HG03439 (cell line): ENCODE measurements around the gene PIK3R5.
A peak's percentile ranks its signal among the peaks of the same experiment; 100 is the strongest.

Experiments used
- ATAC-seq: cut with Tn5 transposase; IDR thresholded peaks from one replicate; pipeline ENCODE4 v1.9.1; 2021; ENCODE audit warnings: mild to moderate bottlenecking, moderate library complexity; ENCODE audit not compliant: unreplicated experiment

Gene PIK3R5

DNA sequence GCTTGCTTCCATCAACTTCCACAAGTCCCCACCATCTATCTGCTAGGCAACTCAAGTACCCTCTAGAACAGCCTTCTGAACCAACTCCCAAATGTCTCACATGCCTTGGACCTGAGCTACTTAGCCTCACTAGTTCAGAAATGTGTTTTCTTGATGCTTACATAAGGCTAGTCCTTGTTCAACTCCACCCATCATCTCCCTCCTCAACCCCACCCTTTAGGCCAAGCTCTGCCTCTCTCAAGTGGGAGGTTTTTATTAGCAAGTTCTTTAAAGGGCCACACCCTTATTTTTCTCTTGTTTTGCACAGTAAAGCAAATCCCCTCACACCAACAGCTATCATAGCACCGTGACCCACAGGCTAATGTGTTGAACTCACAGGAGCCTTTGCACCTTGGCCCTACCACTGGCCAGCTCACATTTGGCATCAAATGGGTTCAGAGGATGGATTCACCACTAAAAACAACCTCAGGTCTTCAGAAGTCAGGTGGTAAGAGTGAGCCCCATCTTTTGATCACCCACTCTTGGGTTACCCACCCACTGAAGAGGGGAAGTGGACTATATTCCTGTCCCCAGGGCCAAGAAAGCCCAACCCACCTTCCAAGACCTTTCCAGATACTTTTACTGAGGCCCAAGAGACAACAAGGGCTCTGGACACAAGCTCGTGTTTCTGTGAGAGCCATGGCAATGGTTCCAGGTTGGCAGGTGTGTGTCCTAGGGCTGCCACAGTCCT, 12.2 kb downstream of the PIK3R5 start:
- no peak for ATAC-seq

DNA sequence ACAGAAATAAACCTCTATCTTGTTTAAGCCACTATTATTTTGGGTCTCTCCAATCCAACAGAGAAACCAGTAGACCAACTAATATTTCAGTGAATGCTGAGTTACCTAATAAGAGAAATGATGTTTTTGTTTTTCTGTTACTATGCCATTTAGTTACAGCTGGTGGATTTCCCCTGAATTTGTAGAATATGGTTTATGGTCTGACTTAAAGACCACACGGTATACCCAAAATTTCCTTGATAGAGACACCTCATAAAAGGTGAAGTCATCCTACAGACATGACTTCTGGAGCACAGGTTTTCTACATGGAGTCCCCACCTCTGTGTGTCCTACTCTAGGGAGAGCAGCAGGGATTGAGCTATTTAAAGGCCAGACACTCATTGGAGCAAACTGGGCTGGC, 13.3 kb downstream of the PIK3R5 start:
- ATAC-seq, result no peak

DNA sequence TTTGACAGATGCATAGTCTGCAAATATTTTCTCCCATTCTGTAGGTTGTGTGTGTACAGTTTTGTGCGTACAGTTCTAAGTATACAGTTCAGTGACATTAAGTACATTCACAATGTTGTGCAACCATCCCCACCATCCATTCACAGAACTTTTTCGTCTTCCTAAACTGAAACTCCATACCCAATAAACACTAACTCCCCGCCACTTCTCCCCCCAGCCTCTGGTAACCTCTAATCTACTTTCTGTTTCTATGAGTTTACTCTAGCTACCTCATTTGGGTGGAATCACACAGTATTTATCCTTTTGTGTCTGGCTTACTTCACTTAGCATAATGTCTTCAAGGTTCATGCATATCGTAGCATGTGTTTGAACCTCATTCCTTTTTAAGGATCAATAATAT, 14.3 kb downstream of the PIK3R5 start:
- ATAC-seq, result no peak

DNA sequence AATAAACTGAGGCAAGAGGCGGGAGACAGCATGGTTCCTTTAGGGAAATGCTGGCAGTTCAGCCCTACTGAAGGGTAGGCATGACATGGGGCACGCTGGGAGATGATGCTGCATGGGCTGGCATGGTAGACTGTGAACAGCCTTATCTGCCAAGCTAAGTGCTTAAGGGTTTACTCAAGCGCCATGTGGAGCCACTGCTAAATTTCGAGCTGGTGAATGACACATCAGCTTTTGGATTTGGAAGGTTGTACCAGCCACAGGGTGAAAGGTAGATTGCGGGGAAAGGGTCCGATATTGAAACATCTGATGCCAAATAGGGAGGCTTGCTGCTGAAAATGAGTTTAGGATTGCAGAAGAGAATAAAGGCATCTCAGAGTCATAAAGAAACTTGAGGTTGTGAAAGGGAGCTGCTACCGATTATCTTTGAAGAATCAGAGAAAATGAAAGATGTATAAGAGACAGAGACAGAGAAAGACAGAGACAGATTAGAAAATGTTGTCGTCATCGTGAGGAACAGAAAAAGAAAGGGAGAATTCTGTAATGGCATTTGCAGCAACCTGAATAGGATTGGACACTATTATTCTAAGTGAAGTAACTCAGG, 16.3 kb downstream of the PIK3R5 start:
- ATAC-seq, result no peak

DNA sequence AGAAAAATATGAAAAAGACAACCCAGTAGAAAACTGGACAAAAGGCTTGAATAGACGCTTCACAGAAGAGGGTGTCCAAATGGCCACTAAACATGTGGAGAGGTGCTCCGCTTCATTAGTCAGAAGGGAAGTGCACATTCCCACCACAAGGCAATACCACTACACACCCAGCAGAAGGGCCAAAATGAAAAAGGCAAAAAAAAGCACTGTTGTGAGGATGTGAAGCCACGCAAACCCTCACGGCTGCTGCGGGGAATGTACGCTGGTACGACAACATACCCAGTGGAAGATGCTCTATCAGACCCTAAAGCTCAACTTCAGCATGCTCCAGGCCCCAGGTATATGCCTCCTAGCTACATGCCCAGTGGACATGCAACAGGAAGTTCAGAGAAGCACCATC, 17.0 kb downstream of the PIK3R5 start:
- ATAC-seq, result no peak

DNA sequence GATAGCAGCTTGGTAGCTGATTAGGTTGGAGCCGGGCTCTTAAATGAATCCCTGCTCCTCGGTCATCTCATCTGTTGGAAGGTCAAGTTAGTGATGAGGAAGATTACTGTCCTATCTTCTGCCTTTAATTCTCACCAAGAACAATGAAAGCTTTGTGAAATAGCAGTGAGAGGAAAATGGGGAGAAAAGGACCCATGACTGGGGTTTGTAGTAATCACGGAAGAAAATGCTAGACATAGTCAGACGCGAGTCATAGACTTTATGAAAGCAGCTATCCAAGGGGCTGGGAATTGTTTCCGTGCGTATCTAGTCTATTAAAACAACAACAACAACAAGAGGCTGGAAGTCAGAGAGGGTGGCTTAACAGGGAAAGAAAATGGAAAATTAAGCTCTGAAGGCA, 18.3 kb downstream of the PIK3R5 start:
- no peak for ATAC-seq

DNA sequence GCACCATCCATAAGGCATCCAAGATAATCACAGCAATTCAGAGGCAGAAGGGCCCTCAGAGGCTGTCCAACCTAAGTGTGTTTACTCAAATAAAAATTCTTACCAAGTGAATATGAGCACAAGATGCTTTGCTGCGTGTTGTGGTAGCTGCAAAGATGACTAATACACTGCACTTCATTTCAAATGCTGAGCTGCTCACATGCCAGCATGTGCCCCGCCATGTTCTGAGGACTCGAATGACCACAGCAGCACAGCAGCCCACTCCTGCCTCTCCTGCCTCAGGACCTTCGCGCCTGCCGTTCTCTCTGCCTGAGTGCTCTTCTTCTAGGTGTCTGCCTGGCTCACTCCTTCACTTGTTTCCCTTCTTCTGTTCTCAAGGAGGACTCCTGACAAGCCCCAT, 19.0 kb downstream of the PIK3R5 start:
- no peak for ATAC-seq

DNA sequence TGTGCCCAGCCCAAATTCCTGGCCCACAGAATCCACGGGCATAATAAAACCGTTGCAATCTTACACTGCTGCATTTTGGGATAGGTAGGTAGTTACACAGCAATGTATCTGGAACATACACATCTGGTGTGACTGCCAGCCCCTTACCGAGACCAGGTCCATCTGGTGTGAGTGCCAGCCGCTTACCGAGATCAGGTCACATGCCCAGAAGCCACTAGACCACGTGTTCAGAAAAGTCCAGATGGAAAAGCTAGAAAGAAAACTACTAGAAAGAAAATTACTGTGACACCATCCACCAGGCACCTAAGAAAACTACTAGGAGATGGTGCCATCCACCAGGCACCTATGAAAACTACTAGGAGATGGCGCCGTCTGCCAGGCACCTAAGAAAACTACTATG, 19.4 kb downstream of the PIK3R5 start:
- no peak for ATAC-seq

DNA sequence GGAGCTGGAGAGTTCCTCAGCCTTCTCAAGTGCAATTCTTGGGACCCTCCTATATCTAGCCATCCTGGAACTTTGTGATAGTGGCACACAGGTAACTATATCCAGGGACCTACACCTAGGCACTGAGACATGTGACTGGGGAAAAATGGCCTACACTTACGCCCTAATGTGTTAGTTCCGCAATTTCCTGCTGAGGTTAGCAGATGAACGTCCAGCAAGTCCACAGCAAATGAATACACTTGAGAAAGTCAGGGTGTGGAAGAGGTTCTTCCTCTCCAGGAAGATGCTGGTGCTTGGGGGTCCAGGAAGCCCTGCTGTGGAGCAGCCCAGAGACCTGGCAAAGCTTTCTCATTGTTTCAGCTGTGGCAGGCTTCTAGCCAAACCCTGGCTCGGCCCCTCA, 20.8 kb downstream of the PIK3R5 start:
- no peak for ATAC-seq

DNA sequence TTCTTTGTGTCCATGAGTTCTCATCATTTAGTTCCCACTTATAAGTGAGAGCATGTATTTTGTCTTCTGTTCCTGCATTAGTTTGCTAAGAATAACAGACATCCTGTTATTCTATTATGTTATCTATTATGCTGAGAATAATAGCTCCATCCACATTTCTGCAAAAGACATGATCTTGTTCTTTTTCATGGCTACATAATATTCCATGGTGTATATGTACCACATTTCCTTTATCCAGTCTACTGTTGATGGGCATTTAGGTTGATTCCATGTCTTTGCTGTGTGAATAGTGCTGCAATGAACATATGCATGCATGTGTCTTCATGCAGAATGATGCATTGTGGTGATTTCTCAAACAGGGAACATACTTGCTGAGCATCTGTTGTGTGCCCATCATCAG, 21.4 kb downstream of the PIK3R5 start:
- ATAC-seq, result no peak

DNA sequence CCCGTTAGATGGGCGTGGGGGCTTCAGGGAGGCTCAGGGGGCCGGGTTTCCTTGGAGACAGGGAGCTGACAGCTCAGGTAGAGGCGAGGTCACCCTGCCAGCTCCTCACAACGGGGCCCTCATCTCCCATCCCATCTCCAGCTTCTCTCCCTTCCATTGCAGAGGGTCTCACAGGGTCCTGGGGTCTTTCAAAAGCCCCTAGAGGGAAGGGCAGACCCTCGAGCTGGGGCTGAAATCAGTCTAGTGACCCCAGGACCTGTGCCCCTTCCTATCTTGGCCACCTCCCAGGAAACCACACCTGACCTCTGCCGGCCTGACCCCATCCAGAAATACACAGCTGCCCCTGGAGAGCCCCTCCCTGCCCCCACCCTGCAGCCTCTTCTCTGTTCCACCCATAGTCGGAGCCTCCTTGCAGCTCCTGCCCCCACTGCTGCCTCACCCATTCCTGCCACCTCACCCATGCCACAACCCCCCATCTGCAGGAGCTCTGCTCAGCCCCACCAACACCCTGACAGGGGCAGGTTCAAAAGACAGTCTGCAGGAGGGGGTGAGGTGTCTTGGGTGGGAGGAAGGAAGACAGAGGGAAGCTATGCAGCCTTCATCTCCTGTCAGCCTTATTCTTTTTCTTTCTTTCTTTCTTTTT, 23.4 kb downstream of the PIK3R5 start:
- ATAC-seq, result no peak

DNA sequence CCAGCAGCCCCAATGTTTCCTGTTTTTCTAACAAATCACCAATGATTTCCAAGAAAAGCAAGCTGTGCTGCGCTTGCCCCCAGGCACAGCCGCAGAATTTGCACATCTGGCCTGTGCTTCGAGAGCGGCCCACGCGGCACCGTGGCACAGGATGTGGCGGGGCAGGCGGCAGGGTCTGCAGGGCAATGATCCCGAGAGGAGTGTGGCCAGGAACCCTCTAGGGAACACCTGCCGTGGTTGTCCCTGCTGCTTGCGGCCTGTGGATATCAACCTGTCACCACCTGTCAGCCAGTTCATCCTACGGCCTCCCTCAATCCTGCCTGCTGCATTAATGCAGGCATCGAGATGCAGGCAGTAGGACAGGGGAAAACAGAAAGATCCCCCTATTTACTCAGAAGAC, 24.0 kb downstream of the PIK3R5 start:
- no peak for ATAC-seq

DNA sequence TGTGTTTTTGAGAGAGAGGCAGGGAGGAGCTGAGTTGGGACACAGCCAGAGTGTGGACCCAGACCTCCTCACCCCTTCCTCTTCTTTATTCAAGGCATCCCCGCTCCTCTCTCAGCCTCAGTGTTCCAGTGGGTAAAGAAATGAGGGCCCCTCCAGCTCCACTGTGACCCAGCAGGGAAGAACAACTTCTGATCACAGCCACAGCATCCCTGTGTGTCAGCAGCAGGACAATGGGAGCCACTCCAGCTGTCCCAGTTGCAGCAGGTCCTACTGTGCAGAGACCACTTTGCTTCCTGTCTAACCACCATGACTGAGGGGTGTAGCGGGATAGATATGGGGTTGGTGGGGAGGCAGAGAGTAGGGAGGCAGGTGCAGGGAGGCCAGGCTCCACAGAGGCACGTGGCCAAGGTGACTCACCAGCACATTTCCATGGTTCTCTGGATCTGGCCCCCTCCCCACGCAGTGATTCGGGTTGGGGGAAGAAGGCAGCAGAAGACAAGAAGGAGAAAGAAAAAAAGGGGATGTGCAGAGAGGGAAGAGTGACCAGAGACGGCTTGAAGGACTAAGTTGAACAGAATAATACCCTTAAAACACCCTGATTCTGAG, 24.5 kb downstream of the PIK3R5 start:
- no peak for ATAC-seq

DNA sequence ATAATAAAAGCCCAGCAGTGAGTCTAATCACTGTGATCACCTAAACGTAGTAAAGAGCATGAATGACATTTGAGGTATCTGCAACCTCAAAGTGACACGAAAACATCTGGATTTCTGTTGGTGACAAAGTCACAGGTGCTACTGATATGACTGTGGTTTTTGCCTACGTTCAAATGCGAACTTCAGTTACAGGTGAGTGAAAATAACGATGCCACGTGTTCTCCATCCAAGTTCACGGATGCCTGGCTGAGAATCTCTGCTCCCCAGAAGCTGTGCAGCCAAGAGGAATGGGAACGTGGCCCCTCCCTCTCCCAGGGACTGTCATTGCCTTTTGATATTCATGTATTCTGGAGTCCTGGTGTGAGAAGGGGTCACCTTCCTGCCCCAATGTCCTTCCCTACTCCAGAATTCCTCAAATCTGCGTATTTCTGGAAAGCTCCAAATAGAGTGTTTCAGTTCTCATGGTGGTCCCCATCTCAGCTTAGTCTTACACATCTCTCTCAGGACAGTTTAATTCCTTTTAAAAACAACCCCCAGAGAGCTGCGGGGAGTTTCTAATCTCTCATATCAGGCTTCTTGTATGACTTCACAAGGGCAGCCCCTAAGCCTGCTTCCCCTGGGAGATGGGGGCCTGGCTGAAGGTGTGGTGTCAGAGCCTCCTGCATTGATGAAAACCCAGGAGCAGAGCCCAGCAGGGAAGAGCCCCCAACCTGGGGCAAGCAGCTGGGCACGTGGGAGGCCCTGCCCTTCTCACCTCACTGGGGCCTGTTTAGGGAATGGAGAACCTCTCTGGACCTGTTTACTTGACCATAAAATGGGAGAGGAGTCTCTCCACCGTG, 25.8 kb downstream of the PIK3R5 start:
- peak; percentile 43 for ATAC-seq

DNA sequence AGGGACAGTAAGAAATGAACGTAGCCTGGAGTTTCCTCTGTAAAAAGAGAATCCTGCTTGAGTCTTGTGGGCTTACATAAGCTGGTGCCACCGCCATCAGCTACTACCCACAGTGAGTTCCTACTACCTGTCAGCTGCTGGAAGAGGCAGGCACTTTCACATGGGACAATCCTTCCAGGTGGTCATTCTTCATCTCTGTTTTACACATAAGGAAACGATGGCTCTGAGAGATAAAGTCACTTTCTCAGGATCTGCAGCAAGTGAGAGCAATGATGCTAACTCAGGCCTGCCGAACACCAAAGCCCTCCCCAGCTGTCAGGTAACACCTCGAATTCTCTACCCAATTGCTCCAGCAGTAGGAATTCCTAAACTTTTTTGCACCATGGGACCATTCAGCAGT, 26.6 kb downstream of the PIK3R5 start:
- no peak for ATAC-seq

DNA sequence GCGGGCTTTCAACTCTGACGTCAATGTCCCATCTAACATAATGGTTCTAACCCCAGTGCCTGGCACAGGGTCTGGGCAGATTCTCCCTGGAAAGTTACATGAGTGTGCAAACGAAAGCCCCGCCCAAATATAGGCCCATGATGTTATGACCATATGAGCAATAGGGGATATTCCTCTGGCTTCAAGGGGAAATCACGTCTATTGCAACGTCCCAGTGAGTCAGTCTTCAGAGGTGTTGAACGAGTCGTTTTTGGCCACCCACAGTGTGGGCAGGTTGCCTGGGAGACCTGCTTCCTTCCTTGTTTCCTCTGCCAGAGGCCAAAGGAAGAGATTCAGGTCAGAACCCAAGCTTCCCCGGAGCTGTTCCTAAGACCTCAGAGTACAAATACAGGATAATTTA, 30.3 kb downstream of the PIK3R5 start:
- ATAC-seq, result peak; percentile 53

DNA sequence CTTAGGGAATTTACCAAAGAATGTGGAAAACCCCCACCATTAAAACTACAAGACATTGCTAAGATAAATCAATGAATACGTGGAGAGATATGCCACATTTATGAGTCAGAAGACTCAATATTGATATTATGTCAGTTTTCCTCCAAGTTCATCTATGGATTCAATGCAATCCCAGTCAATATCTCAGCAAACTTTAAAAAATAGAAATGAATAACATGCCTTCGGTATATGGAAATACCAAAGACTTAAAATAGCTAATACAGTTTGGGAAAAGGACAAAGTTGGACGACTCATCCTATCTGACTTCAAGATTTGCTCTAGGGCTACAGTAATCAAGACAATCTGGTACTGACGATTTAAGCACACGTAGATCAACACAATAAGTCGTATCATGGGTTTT, 31.2 kb downstream of the PIK3R5 start:
- no peak for ATAC-seq

DNA sequence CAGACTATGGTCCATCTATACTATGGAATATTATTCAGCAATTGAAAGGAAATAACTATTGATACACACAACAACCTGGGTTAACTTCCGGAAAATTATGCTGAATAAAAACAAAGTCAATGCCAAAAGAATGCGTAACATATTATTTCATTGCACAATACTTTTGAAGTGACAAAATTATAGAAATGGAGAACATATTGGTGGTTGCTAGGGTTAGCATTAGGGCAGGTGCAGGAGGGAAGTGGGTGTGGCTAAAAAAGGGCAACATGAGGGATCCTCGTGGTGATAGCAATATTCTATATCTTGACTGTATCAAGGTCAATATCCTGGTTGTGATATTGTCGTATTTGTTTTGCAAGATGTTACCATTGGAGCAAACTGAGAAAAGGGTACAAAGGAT, 34.9 kb downstream of the PIK3R5 start:
- no peak for ATAC-seq

DNA sequence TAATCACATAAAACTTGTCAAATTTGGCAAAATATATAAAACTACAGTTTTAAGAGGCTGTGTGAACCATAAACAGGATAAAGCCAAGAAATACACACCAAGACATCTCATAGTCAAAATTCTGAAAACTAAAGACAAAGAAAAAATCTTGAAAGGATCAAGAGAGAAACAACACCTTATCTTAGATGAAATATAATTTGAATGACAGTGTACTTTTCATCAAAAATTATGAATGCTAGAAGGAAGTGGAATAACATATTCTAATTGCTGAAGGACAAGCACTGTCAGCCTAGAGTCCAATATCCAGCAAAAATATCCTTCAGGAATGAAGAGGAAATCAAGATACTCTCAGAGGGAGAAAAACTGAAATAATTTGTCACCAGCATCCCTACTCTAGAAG, 37.2 kb downstream of the PIK3R5 start:
- no peak for ATAC-seq

DNA sequence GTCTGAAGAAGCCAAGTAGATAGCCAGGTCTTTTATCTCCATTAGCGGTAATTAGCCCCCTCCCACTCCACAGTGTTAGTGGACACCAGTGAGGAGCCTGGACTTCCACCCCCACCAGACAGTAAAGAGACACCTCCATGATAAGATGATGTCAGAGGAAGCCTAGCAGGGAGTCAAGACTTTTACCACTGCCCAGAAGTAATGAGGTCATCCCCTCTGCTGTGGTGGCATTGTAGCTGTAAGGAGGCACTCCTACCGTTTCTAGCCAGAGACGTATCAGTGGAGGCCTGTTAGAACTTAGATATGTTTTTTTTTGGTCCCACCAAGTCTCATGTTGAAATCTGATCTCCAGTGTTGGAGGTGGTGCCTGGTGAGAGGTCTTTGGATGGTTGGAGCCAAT, 38.1 kb downstream of the PIK3R5 start:
- no peak for ATAC-seq

DNA sequence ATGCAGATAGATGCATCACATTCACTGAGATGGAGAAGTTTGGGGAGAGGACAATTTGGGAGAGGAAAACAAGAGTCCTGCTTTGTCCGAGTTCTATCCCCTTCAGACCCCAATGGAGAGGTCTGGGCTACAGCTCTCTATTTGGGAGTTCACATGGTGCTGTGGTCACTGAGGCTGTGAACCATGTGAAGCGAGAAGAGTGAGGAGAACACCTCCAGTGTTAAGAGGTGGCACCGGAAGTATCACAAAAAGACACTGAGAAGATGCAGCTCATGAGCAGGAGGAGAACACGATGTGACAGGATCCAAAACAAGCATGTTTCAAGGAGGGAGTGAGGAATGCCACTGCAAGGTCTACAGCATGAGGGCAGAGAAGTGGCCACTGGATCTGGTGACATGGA, 39.7 kb downstream of the PIK3R5 start:
- ATAC-seq, result no peak
